DOHH2 (cell line): ENCODE results near the gene AP5Z1.

Experiments used
- CTCF ChIP-seq: fragments of 200-600 bp; sonication (generic); IDR thresholded peaks from one replicate; pipeline ENCODE4 v1.5.1; 2014; ENCODE audit warnings: antibody characterized with exemption, mild to moderate bottlenecking, low read depth, low read length; ENCODE audit not compliant: poor library complexity, severe bottlenecking
- EZH2phosphoT487 ChIP-seq: fragments of 200-600 bp; sonication (generic); IDR thresholded peaks from 2 replicates; pipeline ENCODE4 v1.6.1; 2017; ENCODE audit warnings: borderline replicate concordance, mild to moderate bottlenecking, antibody characterized with exemption, low read length, moderate library complexity, mixed read lengths

GRCh38 chr7:4824120-4824775 is 48.8 kb downstream of the AP5Z1 start:
- TF ChIP-seq CTCF (no peak), EZH2phosphoT487 (no peak)
